Activated CD4-positive, alpha-beta memory T cell treated with anti-CD3 and anti-CD28 coated beads, Interleukin-2, amount 10 ng/mL, durations not matched to agents 7 days and 5 days (primary cell): ENCODE measurements around the gene AK4. TPM values are rescaled to one million over a fixed set of nuclear protein-coding genes. Genes with fewer than 3 reads are reported as not detected.
"Not testable (repeated sequence)": the region's sequence is repeated elsewhere in the genome, so short reads cannot be mapped to it uniquely, and the experiment has no call there.

Source experiments
- CTCF ChIA-PET: fragments of 350-600 bp; sonication (Branson Sonifier 250); formaldehyde crosslinking; loops from one replicate; lab custom pipeline; 2021; ENCODE audit warnings: antibody characterized with exemption, inconsistent platforms; lab: Charles Lee
- POLR2A ChIA-PET: fragments of 350-600 bp; sonication (Branson Sonifier 250); formaldehyde crosslinking; loops from one replicate; lab custom pipeline; 2021; ENCODE audit warnings: antibody characterized with exemption; lab: Charles Lee
- DNase-seq: peaks from one replicate; pipeline ENCODE4 v3.0.0-alpha.2; 2020
- H3K27ac Mint-ChIP-seq: one replicate; pipeline ENCODE4 v1.8.0; 2021; ENCODE audit warnings: mild to moderate bottlenecking, mixed read lengths
- H3K27me3 Mint-ChIP-seq: one replicate; pipeline ENCODE4 v1.8.0; 2021; ENCODE audit warnings: mixed read lengths
- H3K36me3 Mint-ChIP-seq: one replicate; pipeline ENCODE4 v1.8.0; 2021; ENCODE audit warnings: low read depth, mixed read lengths
- H3K4me1 Mint-ChIP-seq: one replicate; pipeline ENCODE4 v1.8.0; 2021; ENCODE audit warnings: mixed read lengths
- H3K4me3 Mint-ChIP-seq: one replicate; pipeline ENCODE4 v1.8.0; 2021; ENCODE audit warnings: mild to moderate bottlenecking, mixed read lengths
- H3K9me3 Mint-ChIP-seq: one replicate; pipeline ENCODE4 v1.8.0; 2021; ENCODE audit warnings: mixed read lengths
- total RNA-seq, 2 experiments: library from RNA; stranded (reverse); gene quantifications; one replicate each; pipeline ENCODE4 v1.2.3, GENCODE V29; 2021

AK4 gene
- total RNA-seq, 2 experiments from 2014 or later, result 56.2 to 58.1 TPM

GRCh38 chr1:65157546-65157941, 9.5 kb downstream of the AK4 start:
- DNase-seq, result no peak
- Mint-ChIP-seq H3K9me3 (no peaks in the 10 kb centered on the region), H3K27me3 (no peaks in the 10 kb centered on the region), H3K4me1 (no peaks in the 10 kb centered on the region), H3K4me3 (no peak overlapping the region), H3K36me3 (peaks cover 4% of the 10 kb centered on the region), H3K27ac (no peak overlapping the region)
- POLR2A ChIA-PET, result no interaction called here
- CTCF ChIA-PET, result no interaction called here

GRCh38 chr1:65159291-65159688, 11.3 kb downstream of the AK4 start:
- H3K9me3 Mint-ChIP-seq, H3K4me1 Mint-ChIP-seq, H3K27ac Mint-ChIP-seq, H3K27me3 Mint-ChIP-seq, H3K36me3 Mint-ChIP-seq, POLR2A ChIA-PET, DNase-seq, H3K4me3 Mint-ChIP-seq, CTCF ChIA-PET: not testable (repeated sequence)

GRCh38 chr1:65159801-65160523, 12.0 kb downstream of the AK4 start:
- peaks cover 9% of the 10 kb centered on the region for H3K36me3 Mint-ChIP-seq
- no peaks in the 10 kb centered on the region for H3K9me3 Mint-ChIP-seq
- no peak for DNase-seq
- CTCF ChIA-PET, result interaction anchor here (0.6 kb wide), 1 partner anchor 18 kb away, joined by 3 read pairs; no protein-coding TSS in a partner anchor
- H3K4me1 Mint-ChIP-seq, result peaks cover 4% of the 10 kb centered on the region
- no peak overlapping the region for H3K4me3 Mint-ChIP-seq
- H3K27me3 Mint-ChIP-seq, result no peaks in the 10 kb centered on the region
- H3K27ac Mint-ChIP-seq, result no peak overlapping the region
- POLR2A ChIA-PET, result interaction anchor here (1.1 kb wide), 1 partner anchor 11 kb away, joined by 3 read pairs; no protein-coding TSS in a partner anchor

GRCh38 chr1:65163201-65163805, 15.3 kb downstream of the AK4 start:
- DNase-seq, result no peak
- ChIA-PET CTCF (no interaction called here), POLR2A (no interaction called here)
- Mint-ChIP-seq H3K4me3 (no peak overlapping the region), H3K27ac (no peak overlapping the region), H3K36me3 (peaks cover 5% of the 10 kb centered on the region), H3K4me1 (peaks cover 4% of the 10 kb centered on the region), H3K9me3 (no peaks in the 10 kb centered on the region), H3K27me3 (no peaks in the 10 kb centered on the region)

- DNase-seq, H3K36me3 Mint-ChIP-seq, H3K9me3 Mint-ChIP-seq, POLR2A ChIA-PET, H3K4me1 Mint-ChIP-seq, H3K4me3 Mint-ChIP-seq, CTCF ChIA-PET, H3K27ac Mint-ChIP-seq, H3K27me3 Mint-ChIP-seq: not testable (repeated sequence)
Measured at GRCh38 chr1:65164101-65164500, 16.1 kb downstream of the AK4 start.

- CTCF ChIA-PET, result interaction anchor here (0.6 kb wide), 1 partner anchor 44 kb away, joined by 3 read pairs; no protein-coding TSS in a partner anchor
- H3K27me3 Mint-ChIP-seq, result no peaks in the 10 kb centered on the region
- DNase-seq, result no peak
- no peaks in the 10 kb centered on the region for H3K9me3 Mint-ChIP-seq
- H3K27ac Mint-ChIP-seq, result no peak overlapping the region
- POLR2A ChIA-PET, result no interaction called here
- H3K36me3 Mint-ChIP-seq, result peaks cover 5% of the 10 kb centered on the region
- peaks cover 4% of the 10 kb centered on the region for H3K4me1 Mint-ChIP-seq
- H3K4me3 Mint-ChIP-seq, result no peak overlapping the region
Measured at GRCh38 chr1:65164633-65165032, 16.6 kb downstream of the AK4 start.

GRCh38 chr1:65165269-65165993, 17.4 kb downstream of the AK4 start:
- CTCF ChIA-PET, result interaction anchor here (0.6 kb wide), 1 partner anchor 43 kb away, joined by 3 read pairs; no protein-coding TSS in a partner anchor
- H3K27me3 Mint-ChIP-seq, result no peaks in the 10 kb centered on the region
- DNase-seq, result no peak
- H3K27ac Mint-ChIP-seq, result no peak overlapping the region
- peaks cover 6% of the 10 kb centered on the region for H3K4me1 Mint-ChIP-seq
- no peak overlapping the region for H3K4me3 Mint-ChIP-seq
- POLR2A ChIA-PET, result no interaction called here
- no peaks in the 10 kb centered on the region for H3K9me3 Mint-ChIP-seq
- peaks cover 5% of the 10 kb centered on the region for H3K36me3 Mint-ChIP-seq

GRCh38 chr1:65166572-65167305, 18.7 kb downstream of the AK4 start:
- H3K9me3 Mint-ChIP-seq, result no peaks in the 10 kb centered on the region
- ChIA-PET POLR2A (no interaction called here), CTCF (interaction anchor here (0.5 kb wide), 1 partner anchor 40 kb away, joined by 3 read pairs; no protein-coding TSS in a partner anchor)
- H3K4me1 Mint-ChIP-seq, result peaks cover 6% of the 10 kb centered on the region
- H3K4me3 Mint-ChIP-seq, result no peak overlapping the region
- no peak for DNase-seq
- peaks cover 5% of the 10 kb centered on the region for H3K36me3 Mint-ChIP-seq
- no peak overlapping the region for H3K27ac Mint-ChIP-seq
- no peaks in the 10 kb centered on the region for H3K27me3 Mint-ChIP-seq

GRCh38 chr1:65167586-65168242, 19.7 kb downstream of the AK4 start:
- peaks cover 5% of the 10 kb centered on the region for H3K36me3 Mint-ChIP-seq
- H3K4me3 Mint-ChIP-seq, result no peak overlapping the region
- POLR2A ChIA-PET, result no interaction called here
- DNase-seq, result no peak
- H3K27me3 Mint-ChIP-seq, result no peaks in the 10 kb centered on the region
- CTCF ChIA-PET, result interaction anchor here (0.5 kb wide), 1 partner anchor 41 kb away, joined by 3 read pairs; no protein-coding TSS in a partner anchor
- H3K4me1 Mint-ChIP-seq, result peaks cover 5% of the 10 kb centered on the region
- no peak overlapping the region for H3K27ac Mint-ChIP-seq
- no peaks in the 10 kb centered on the region for H3K9me3 Mint-ChIP-seq

GRCh38 chr1:65168867-65169266, 20.9 kb downstream of the AK4 start:
- POLR2A ChIA-PET, result no interaction called here
- no peaks in the 10 kb centered on the region for H3K9me3 Mint-ChIP-seq
- peaks cover 1% of the 10 kb centered on the region for H3K4me1 Mint-ChIP-seq
- DNase-seq, result no peak
- no peaks in the 10 kb centered on the region for H3K27me3 Mint-ChIP-seq
- no peak overlapping the region for H3K4me3 Mint-ChIP-seq
- CTCF ChIA-PET, result interaction anchor here (0.9 kb wide), 1 partner anchor 93 kb away, joined by 3 read pairs; no protein-coding TSS in a partner anchor
- H3K27ac Mint-ChIP-seq, result no peak overlapping the region
- no peaks in the 10 kb centered on the region for H3K36me3 Mint-ChIP-seq

GRCh38 chr1:65170511-65171142, 22.6 kb downstream of the AK4 start:
- H3K9me3 Mint-ChIP-seq, result no peaks in the 10 kb centered on the region
- ChIA-PET CTCF (no interaction called here), POLR2A (no interaction called here)
- peaks cover 1% of the 10 kb centered on the region for H3K4me1 Mint-ChIP-seq
- no peak overlapping the region for H3K4me3 Mint-ChIP-seq
- DNase-seq, result no peak
- H3K36me3 Mint-ChIP-seq, result no peaks in the 10 kb centered on the region
- no peak overlapping the region for H3K27ac Mint-ChIP-seq
- H3K27me3 Mint-ChIP-seq, result no peaks in the 10 kb centered on the region
